Measurements from ENCODE around the gene DNAJA2.

DNAJA2 gene

GRCh38 chr16:47008174-47008573 is 34.7 kb upstream of the DNAJA2 start:
- no peaks in the 10 kb centered on the region for H3K4me1 ChIP-seq (ENCODE audit: control insufficient read depth, insufficient read depth, low read length)
- H3K36me3 ChIP-seq (ENCODE audit: control insufficient read depth in 2 of 2, insufficient read depth in 1 of 2, low read length in 2 of 2), result no peaks in the 10 kb centered on the region
- H3K9me3 ChIP-seq (ENCODE audit: control insufficient read depth, insufficient read depth, low read depth, low read length), result no peaks in the 10 kb centered on the region
- CTCF ChIA-PET, result interaction anchor here (0.6 kb wide), 1 partner anchor 79 kb away, joined by 5 read pairs; no protein-coding TSS in a partner anchor
- TF ChIP-seq ZNF350 (tag by site-specific recombination; IDR thresholded peaks at IDR 0.05) (no peak), ZNF394 (tag by site-specific recombination; IDR thresholded peaks at IDR 0.05; ENCODE audit: borderline replicate concordance) (no peak), ZNF518A (tag by site-specific recombination; conservative IDR thresholded peaks at IDR 0.05; ENCODE audit: low read depth) (no peak), ZBTB1 (tag by site-specific recombination; IDR thresholded peaks at IDR 0.05) (no peak), ZNF274 (IDR thresholded peaks at IDR 0.05; ENCODE audit: low read length) (no peak), ZNF274 (tag by site-specific recombination; IDR thresholded peaks at IDR 0.05; ENCODE audit: borderline replicate concordance) (no peak)
- no peak overlapping the region for H3K27ac ChIP-seq (ENCODE audit: extremely low read depth, low read depth, low read length)
- H3K4me3 ChIP-seq (ENCODE audit: low read depth, low read length), result no peak overlapping the region
- POLR2A ChIA-PET, result no interaction called here

- POLR2A ChIA-PET, result interaction anchor here (1.2 kb wide), 1 partner anchor 38 kb away, joined by 4 read pairs; no protein-coding TSS in a partner anchor
- Histone ChIP-seq H3K4me3 (ENCODE audit: low read depth, low read length) (no peak overlapping the region), H3K36me3 (ENCODE audit: control insufficient read depth in 2 of 2, insufficient read depth in 1 of 2, low read length in 2 of 2) (no peaks in the 10 kb centered on the region), H3K9me3 (ENCODE audit: control insufficient read depth, insufficient read depth, low read depth, low read length) (no peaks in the 10 kb centered on the region), H3K27ac (ENCODE audit: extremely low read depth, low read depth, low read length) (no peak overlapping the region), H3K4me1 (ENCODE audit: control insufficient read depth, insufficient read depth, low read length) (no peaks in the 10 kb centered on the region)
- CTCF ChIA-PET, result interaction anchor here (0.7 to 0.8 kb wide), 2 partner anchors 56 to 664 kb away, joined by 3 to 4 read pairs; no protein-coding TSS in a partner anchor
- no peak for TF ChIP-seq SALL2 (tag by site-specific recombination; IDR thresholded peaks at IDR 0.05; ENCODE audit: borderline replicate concordance)
- TF ChIP-seq ZNF37A (tag by site-specific recombination; IDR thresholded peaks at IDR 0.05), result no peak
- no peak for TF ChIP-seq ZSCAN18 (tag by site-specific recombination; IDR thresholded peaks at IDR 0.05)
- TF ChIP-seq ZNF416 (tag by site-specific recombination; IDR thresholded peaks at IDR 0.05), result no peak
- no peak for TF ChIP-seq ZNF843 (tag by site-specific recombination; IDR thresholded peaks at IDR 0.05)
- TF ChIP-seq TSHZ1 (tag by site-specific recombination; IDR thresholded peaks at IDR 0.05; ENCODE audit: borderline replicate concordance), result no peak
- no peak for TF ChIP-seq ZNF266 (tag by site-specific recombination; IDR thresholded peaks at IDR 0.05; ENCODE audit: low read depth)
- TF ChIP-seq PRDM10 (tag by site-specific recombination; IDR thresholded peaks at IDR 0.05), result no peak
- TF ChIP-seq KLF1 (tag by site-specific recombination; IDR thresholded peaks at IDR 0.05), result no peak
- no peak for TF ChIP-seq ZNF26 (tag by site-specific recombination; IDR thresholded peaks at IDR 0.05)
- no peak for TF ChIP-seq ZNF391 (tag by site-specific recombination; IDR thresholded peaks at IDR 0.05; ENCODE audit: borderline replicate concordance, low read depth)
- no peak for TF ChIP-seq KLF8 (tag by site-specific recombination; IDR thresholded peaks at IDR 0.05)
- TF ChIP-seq ZSCAN30 (tag by site-specific recombination; IDR thresholded peaks at IDR 0.05), result no peak
- TF ChIP-seq ZNF664 (tag by site-specific recombination; IDR thresholded peaks at IDR 0.05), result no peak
Measured at GRCh38 chr16:47004652-47005051, 31.2 kb upstream of the DNAJA2 start.

All from HEK293 (cell line).